C4-2B (cell line): Measurements from ENCODE around the gene EFNA5.

Source experiments
- ZFX ChIP-seq: fragments of 450-650 bp; IDR thresholded peaks from 2 replicates; pipeline ENCODE4 v1.6.1; 2017
- TF ChIP-seq, protein P1 (sequence below): fragments of 450-650 bp; conservative IDR thresholded peaks from 2 replicates; pipeline ENCODE4 v1.5.1; 2017; ENCODE audit warnings: mild to moderate bottlenecking

DNA sequence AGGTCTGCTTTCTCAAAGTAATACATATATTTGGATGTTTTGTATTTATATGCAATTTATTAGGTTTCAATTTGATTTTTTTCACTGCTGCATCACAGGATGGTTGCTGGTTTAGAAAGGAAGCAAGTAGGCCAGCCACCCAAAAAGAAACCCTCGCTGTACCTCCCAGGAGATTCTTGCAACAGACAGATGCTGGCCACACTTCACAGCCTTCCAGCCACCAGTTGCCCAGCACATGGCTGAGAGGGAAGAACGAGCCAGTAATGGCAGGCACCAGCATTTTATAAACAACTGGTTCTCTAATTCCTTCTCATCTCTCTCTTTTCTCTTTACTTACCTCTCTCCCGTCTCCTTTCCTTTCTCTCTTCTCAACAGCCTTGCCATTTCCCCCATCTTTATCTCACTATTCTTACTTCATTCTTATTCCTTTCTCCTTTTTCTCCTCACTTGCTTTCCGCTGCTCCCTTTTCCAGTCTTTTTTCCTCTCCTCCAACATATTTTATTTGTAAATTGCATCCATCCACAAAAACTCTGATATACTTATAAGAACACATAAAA lies 38.9 kb downstream of the EFNA5 start:
- TF ChIP-seq, protein P1, sequence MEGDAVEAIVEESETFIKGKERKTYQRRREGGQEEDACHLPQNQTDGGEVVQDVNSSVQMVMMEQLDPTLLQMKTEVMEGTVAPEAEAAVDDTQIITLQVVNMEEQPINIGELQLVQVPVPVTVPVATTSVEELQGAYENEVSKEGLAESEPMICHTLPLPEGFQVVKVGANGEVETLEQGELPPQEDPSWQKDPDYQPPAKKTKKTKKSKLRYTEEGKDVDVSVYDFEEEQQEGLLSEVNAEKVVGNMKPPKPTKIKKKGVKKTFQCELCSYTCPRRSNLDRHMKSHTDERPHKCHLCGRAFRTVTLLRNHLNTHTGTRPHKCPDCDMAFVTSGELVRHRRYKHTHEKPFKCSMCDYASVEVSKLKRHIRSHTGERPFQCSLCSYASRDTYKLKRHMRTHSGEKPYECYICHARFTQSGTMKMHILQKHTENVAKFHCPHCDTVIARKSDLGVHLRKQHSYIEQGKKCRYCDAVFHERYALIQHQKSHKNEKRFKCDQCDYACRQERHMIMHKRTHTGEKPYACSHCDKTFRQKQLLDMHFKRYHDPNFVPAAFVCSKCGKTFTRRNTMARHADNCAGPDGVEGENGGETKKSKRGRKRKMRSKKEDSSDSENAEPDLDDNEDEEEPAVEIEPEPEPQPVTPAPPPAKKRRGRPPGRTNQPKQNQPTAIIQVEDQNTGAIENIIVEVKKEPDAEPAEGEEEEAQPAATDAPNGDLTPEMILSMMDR, result no peak
- no peak for TF ChIP-seq ZFX
